Forelimb muscle (tissue), 1 donor: ENCODE results near the gene LILRB5. TPM values are rescaled to one million over a fixed set of nuclear protein-coding genes. Genes with fewer than 3 reads are reported as not detected.
"Not testable (repeated sequence)": the region's sequence is repeated elsewhere in the genome, so short reads cannot be mapped to it uniquely, and the experiment has no call there.

ENCODE experiments used
- DNase-seq: peaks from one replicate; pipeline ENCODE4 v3.0.0-alpha.2; 2013; ENCODE audit warnings: low read depth
- polyA plus RNA-seq: library from polyadenylated mRNA; unstranded; fragments of 120-200 nt; gene quantifications from one replicate; pipeline ENCODE4 v1.2.1, GENCODE V29; 2013; ENCODE audit not compliant: insufficient read length

LILRB5 gene
- polyA plus RNA-seq, result 8.1 TPM

DNA sequence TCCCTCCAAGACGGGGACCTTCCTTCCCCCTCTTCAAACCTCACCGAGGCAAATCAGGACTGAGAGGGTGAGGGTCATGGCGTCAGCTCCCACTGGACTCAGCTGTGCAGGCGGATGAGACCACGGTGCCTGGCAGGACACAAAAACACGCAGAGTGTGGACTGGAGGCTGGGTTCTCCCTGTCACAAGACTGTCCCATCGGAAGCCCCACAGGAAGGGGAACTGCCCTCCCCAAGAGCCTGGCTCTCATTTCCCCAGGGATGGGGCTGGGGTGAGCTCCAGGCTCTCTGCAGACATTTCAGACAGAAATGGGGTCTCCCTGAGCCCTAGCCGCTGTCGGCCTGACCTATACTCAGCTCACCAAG lies at the start of gene LILRB5:
Gene LILRB5, minus strand, starts transcription at position 158 of the 365 bp plus-strand sequence. Its CDS starts 80 bp downstream, at position 78.
- DNase-seq, result no peak

DNA sequence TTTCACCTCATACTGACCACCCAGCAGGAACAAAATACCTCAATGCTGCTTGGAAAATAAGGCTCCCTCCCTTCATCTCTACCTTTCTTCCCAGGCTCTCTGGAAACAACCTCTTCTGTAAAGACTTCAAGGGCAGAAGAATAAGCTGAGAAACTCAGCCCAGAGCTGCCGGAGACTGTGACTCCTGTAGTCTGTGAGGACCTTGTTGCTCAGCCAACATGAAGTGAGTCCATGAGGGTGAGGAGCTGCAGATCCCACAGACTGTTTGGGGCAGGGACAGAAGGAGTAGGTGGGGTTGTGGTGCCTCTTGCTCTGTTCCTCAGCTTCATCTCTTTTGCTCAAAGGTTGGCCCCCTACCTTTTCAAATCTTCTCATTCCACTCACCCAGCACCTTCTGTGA lies 48.1 kb upstream of the LILRB5 start:
- DNase-seq, result no peak

DNA sequence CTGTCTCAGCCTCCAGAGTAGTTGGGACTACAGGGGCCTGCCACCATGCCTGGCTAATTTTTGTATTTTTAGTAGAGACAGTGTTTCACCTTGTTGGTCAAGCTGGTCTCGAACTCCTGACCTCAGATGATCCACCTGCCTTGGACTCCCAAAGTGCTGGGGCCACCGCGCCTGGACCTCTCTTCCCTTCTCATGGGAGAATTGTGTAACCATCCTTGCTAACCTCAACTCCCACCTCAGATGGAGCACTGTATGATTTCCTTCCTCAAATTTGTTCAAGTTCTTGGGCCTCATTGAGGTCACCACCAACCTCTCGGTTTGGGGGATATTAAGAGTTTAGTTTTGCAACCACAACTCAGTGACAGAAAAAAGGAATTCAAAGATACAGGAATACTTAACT lies 45.2 kb upstream of the LILRB5 start:
- no peak for DNase-seq

DNA sequence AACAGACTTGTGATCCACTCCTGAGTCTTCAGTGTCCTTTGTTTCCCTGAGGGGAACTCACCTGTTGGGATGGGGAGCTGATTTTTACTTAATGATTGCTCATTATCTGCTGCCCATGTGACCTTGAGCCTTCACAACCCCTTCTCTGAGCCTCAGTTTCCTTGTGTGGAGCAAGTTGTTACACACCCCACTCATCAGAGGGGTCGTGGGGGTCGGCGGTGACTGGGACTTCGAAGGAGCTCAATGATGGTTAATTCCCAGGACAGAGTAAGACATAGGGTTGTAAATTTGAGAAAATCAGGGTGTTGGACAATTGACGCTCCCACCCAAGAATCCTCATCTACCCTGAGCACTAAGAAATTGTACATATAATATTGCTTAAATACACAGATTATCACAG lies 42.4 kb upstream of the LILRB5 start:
- no peak for DNase-seq

DNA sequence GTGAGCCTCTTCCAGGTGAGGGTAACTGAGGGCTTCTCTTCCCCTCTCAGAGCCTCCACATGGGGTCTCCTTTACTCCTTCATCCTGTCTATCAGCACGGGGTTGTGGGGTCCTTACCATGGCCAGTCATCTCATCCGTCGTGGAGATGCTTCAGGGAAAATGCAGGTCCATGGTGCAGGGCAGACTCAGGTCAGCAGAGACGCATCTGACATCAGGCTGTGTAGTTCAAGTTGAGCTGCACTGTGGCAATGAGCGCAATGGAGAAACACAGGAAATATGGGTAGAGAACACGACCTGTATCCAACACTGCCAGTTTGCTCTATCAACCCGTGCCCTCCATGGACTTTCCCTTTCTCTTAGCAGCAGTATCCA lies 42.0 kb upstream of the LILRB5 start:
- DNase-seq, result no peak

DNA sequence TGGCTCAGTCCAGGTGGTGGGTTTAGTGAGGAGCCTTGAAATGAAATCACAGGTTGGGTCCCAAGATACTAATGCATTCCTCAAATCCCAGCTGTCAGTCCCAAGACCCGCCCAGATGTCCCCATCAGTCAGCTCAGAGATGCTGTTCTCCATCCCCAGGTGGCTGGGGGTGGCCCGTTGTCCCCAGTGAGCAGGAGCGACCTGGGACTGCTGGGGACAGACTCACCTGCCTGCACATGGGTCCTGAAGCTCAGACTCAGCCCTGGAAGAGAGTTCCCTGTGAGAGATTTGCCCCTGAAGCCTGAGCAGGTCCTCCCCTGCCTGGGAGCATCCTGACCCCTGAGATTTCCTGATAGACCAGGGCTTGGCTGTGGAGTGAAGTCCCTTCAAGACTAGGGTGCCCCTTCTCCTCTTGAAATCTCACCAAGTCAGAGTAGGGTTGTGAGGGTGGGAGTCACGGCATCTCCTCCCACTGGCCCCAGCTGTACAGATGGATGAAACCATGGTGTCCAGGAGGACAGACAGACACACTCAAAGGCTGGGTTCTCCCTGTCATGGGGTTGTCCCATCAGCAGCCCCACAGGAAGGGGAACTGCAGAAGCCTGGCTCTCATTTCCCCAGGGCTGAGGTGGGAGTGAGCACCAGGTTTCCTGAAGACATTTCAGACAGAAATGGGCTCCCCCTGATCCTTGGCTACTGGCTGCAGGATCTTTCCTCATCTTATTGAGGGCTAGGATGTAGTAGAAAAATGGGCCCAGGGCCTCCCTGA lies 41.5 kb upstream of the LILRB5 start:
- no peak for DNase-seq

DNA sequence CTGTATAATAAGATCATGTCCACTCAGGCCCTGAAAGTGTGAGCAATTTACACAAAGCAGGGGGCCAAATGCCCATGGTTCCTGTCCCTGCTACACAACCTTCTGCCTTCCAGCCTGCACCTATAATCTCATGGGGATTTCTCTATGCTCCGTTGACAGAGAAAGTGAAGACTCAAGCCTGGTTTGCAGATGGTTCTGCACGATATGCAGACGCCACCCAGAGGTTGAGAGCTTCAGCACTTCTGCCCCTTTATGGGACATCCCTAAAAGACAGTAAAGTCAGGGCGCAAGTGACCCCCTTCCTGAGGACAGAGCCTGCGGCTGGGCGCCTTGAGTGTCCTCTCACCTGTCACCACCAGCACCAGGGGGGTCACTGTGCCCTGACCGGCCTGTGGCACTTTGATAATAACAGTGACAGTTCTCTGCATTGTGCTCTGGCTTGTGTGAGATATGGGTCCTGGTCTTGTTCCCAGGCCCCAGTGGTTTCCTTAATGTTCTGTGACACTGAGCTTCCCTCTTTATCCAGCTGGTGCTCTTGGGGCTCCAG lies 40.8 kb upstream of the LILRB5 start:
- DNase-seq, result no peak

DNA sequence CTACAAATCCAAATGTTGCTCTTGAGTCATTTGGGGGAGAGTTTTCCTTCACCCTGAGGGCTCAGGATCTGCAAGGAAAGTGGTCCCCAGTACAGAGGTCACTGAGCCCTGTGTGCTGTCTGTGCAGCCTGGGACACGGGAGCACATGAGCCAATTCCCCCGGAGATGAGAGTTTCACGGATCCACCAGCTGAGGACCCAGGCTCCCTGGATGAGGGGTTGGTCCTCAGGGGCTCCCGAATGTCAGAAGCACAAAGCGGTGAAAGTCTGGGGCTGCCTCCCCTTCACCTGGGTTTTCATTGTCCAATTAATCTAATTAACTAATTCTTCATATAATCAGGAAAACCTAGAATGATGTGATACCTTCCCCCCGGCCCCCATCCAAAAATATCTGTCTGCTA lies 37.5 kb upstream of the LILRB5 start:
- no peak for DNase-seq

DNA sequence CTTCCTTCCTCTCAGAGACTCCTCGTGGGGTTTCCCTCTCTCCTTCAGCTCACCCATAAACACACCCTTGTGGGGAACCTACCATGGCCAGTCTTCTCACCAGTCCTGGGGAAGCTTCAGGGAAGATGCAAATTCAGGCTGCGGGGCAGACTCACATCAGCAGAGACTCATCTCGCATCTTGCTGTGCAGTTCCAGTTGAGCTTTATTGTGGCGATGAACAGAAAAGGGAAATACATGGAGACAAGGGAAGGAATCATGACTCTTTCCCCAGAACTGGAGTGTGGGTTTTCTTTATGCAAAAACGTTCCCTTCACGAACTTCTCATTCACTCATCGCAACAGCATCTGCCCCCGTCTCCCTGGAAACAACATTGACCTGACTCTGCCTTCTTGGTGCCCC lies 32.1 kb upstream of the LILRB5 start:
- DNase-seq, result not testable (repeated sequence)

DNA sequence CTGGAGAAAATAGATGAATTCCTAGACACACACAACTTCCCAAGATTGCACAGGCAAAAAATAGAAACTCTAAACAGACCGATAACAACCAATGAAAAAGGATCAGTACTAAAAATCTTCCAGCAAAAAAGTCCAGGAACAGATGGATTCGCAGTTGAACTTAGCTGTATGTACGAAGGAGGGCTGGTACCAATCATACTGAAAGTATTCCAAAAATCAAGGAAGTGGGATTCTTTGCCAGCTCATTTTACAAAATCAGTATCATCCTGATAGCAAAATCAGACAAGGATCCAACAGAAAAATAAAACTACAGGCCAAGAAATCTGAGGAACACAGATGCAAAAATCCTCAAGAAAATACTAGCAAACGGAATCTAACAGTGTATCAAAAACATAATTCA lies 30.4 kb upstream of the LILRB5 start:
- no peak for DNase-seq

DNA sequence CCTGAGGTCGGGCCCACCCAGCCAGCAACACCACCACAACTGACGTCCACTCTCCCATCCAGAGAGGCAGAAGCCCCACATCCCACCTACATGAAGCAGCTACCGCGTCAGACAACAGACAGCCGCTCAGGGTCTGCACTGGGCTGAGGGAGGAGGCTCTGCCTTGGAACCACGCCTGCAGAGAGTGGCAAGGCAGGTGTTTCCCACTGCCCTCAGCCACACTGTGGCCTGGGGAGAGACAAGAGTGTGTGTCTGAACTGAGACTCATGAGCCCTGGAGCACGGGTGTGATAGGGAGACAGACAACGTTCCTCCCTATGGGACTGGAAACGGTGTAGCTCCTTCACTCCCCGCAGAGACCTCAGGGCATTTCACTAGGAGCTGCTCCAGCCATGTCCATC lies 29.2 kb upstream of the LILRB5 start:
- DNase-seq, result not testable (repeated sequence)

DNA sequence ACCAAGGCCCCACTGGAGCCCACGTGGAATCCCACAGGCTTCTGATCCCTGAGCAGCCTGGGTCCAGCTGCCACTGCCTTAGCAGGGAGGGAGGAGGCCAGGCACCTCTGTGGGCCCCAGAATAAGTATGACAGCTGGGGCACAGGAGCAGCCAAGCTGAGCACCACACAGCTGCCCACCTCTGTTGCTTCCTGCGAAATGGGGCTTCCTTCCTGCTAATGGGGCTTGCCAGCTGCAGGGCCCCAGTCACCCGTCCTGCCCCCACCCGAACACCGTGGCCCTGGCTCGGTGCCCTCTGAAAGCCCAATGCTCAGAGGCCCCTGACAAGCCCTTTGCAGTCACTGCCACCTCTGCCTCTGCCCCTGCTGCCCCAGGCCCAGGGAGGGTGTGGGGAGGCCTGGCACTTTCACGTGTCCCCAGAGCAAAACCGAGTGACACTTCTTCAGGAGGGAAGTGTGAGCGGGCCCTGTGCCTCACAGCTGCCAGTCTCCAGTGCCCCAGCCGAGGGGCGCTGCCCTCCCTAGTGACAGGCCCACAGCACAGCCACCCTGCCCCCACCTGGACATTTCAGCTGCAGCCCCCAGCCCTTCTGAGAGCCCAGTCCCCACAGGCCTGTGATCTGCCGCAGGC lies 28.5 kb upstream of the LILRB5 start:
- not testable (repeated sequence) for DNase-seq

DNA sequence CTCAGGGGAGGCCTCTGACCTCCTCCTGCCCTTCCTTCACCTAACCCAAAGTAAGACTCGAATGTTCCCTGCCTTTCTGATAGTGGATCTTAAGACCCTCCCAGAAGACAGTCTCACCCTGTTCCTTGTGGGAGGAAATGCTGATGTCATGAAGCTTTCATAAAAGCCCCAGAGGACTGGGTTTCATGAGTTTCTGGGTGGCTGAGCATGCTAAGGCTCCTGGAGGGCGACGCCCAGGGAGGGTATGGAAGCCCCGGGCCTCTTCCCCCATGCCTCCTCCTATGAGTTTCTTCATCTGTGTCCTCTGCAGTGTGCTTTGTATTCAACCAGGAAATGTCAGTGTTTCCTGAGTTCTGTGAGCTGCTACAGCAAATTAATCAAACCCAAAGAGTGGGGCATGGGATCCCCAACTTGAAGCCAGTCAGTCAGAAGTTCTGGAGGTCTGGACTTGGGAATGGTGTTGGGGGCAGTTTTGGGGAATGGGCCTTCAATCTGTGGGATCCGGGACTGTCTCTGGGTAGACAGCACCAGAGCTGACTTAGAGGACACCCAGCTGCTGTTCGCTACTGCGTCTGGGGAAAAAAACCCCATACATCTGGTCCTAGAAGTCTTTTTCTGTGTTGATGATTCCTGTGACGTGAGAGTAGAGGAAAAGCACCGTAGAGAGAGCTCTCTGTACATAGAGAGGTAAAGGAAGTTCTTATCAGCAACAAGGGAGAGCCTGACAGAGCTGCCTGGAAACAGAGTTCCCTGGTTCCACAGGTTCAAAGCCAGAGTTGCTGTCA lies 25.8 kb upstream of the LILRB5 start:
- DNase-seq, result no peak

DNA sequence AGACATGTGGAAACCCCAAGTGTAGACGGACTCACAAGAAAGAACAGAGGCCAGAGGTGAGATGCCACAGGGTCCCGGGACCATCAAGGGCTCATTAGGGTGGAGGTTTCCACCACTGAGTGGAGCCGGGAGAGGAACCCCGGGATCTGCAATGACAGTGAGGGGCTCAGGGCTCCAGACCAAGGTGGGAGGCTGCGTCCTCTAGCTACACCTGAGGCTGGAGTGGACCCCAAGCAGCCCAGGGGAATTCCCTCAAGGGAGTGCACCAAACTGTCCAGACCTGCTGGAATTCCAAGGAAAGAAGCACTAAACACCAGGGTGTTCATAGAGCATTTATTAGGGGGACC lies 24.6 kb upstream of the LILRB5 start:
- not testable (repeated sequence) for DNase-seq

DNA sequence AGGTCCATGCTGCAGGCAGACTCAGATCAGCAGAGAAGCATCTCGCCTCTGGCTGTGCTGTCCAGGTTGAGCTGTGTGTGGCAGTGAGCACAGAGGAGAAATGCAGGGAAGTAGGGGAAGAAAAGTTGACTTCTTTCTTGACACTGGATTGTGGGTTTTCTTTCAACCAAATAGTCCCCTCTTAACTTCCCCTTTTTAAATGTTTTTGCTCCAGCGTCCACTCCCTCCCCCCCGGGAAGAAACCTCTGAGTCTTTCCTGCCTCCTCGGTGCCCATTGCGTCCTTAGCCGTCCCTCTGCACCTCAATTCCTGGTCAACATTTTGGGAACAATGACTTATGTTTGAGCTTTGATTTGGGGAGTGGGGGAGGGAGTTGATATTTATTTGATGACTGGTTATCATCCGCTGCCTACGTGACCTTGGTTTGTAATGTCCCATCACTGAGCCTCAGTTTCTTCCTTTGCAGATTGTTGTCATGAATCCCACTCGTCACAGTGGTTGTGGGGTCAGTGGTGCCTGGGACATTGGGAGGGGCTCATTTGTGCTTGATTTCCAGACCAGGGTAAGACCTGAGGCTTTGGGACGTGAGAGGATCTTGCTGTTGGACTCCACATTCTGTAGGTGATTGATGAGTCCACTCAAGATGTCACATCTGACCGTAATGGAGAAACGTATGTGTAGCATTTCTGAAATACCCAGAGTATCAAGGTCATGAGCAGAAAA lies 24.1 kb upstream of the LILRB5 start, which contains the start of gene LILRB2:
Gene LILRB2, minus strand, starts transcription at position 104 of the 722 bp plus-strand sequence. CDS start 614 bp downstream, outside the sequence.
- no peak for DNase-seq

DNA sequence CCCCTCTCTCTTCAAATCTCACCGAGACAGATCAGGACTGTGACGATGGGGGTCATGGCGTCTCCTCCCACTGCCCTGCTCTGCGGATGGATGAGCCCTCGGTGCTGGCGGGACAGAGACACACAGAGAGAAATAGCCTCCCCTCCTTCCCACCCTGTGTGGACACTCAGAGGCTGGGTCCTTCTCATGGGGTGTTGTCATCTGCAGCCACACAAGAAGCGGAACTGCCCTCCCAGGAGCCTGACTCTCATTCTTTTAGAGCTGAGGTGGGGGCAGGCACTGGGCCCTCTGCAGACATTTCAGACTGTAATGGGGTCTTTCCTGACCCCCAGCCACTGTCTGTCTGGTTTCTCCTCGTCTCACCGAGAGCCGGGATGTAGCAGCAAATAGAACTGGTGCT lies 23.4 kb upstream of the LILRB5 start:
- not testable (repeated sequence) for DNase-seq

DNA sequence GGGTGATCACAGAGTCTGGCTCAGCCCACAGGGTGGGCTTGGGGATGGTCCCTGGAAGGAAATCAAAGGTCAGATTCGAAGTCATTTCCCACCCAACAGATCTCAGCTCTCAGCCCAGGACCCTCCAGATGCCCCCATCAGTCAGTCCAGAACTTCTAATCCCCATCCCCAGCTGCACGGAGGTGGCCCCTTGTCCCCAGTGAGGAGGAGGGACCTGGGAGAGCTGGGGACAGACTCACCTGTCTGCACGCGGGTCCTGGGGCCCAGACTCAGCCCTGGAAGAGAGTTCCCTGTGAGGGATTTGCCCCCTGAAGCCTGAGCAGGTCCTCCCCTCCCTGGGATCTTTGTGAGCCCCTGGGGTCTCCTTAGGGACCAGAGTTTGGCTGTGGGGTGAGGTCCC lies 23.0 kb upstream of the LILRB5 start:
- DNase-seq, result not testable (repeated sequence)

DNA sequence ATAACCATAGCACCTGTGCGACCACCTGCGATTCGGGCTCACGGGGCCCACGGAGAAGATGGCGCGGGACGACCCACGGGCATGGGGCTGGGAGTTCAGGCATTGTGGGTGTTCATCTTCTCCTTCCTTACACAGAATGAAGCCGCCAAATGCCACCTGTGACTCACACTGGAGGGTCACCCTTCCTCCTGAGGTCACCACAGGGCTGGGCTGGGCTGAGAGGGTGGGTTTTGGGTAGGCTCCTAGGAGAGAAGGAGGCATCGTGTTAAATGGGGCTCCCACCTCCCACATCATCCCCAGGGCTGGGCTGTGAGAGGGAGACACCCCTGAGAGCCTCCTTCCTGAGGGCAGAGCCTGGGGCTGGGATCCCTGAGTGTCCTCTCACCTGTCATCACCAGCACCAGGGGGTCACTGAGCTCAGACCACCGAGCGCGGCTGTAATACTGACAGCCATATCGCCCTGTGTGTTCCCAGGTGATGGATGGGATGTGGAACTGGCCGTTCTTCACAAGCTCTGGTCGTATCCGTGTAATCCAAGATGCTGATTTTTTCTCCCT lies 22.4 kb upstream of the LILRB5 start:
- DNase-seq, result no peak

DNA sequence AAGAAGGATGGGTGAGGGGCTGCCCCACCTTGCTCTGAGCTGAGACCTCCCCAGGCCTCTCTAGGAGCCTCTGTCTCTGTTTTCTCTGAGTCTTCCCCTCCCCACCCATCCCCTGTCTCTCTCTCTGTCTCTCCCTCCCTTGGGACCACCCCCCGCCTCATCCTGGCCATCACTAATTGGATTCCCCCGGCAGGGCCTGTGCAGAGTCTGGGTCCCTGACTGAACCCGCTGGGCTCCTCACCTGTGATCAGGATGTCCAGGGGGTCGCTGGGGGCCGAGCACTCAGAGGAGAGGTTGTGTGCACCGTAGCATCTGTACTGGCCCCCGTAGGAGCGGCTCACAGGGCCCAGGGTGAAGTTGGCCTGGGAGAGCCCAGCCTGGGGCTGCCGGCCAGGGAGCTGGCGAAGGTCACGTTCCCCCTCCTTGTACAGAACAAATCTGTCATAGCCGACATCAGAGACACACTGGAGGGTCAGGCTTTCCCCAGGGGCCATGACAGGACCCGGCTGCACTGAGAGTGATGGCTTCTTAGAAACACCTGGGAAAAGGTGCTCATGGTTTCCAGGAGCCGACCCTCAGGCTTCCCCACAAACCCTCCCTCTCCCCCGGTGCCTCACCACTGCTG lies 21.6 kb upstream of the LILRB5 start:
- not testable (repeated sequence) for DNase-seq

DNA sequence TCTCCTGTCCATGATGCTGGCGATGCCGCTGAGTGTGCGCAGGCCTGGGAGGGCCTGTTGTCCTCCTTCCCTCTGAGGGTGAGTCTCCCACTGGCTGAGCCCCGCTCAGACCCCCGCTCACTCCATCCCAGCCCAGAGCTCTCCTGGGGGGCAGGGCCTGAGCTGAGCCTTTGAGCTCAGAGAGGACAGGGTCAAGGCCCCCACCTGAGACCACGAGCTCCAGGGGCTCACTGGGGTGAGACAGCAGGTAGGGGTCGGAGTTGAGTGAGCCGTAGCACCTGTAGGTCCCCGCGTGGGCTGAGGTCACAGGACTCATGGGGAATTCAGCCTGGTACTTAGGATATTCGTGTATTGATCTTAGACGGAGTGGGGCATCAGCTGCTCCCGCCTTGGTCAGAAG lies 21.0 kb upstream of the LILRB5 start:
- DNase-seq, result not testable (repeated sequence)

DNA sequence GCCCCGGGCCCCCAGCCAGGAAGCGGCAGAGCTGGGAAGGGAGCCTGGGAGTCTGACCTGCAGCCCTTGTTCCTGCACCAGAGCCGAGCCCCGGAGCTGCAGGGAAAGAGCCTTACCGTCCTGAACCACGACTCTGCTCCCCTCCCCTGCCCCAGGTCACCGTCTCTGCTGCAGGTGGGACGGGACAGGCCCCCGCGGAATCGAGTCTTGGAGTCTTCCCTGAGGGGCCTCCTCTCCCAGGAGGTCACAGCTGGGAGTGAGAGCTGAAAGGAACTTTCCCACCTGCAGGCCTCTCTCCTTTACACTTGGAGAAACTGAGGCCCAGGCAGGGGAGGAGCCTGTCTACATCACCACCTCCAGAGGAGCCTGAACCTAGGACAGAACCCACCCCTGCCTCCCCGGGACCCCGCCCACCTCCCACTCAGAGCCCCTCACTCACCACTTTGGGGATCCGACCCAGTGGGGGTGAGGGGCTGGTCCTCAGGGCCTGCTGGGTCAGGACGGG lies 20.1 kb upstream of the LILRB5 start:
- not testable (repeated sequence) for DNase-seq
